GM18502 (cell line): ENCODE measurements around the gene ANKRD2.
A peak's percentile ranks its signal among the peaks of the same experiment; 100 is the strongest.
"Not testable (repeated sequence)": the region's sequence is repeated elsewhere in the genome, so short reads cannot be mapped to it uniquely, and the experiment has no call there.

Experiments used
- ATAC-seq: cut with Tn5 transposase; IDR thresholded peaks from one replicate; pipeline ENCODE4 v1.9.1; 2021; ENCODE audit warnings: mild to moderate bottlenecking; ENCODE audit not compliant: unreplicated experiment, poor library complexity

ANKRD2 gene, protein sequence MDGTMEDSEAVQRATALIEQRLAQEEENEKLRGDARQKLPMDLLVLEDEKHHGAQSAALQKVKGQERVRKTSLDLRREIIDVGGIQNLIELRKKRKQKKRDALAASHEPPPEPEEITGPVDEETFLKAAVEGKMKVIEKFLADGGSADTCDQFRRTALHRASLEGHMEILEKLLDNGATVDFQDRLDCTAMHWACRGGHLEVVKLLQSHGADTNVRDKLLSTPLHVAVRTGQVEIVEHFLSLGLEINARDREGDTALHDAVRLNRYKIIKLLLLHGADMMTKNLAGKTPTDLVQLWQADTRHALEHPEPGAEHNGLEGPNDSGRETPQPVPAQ

GRCh38 chr10:97572214-97572989 is at the start of gene ANKRD2:
ANKRD2 (plus strand) TSS chr10:97572779; CDS start chr10:97572789, 10 bp downstream.
- peak; percentile 68 for ATAC-seq

DNA sequence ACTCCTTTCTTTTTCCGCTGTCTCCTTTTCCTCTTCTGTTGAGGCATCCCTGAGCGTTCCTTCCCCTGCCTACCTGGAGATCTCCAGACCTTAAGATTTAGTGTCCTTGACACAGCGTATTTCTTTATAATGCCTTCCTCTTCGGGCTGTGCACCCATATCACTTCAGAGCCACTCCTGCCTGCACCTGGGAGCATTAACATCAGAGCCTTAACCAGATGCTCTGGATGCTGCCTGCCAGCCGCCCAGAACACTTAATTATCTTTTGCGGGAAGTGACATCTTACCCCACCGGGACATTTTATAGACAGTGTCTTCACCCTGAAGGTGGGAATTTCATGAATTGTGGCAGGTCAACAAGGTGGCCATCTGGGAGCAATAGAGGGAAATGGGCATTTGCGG is 49.6 kb upstream of the ANKRD2 start:
- ATAC-seq: no peak

DNA sequence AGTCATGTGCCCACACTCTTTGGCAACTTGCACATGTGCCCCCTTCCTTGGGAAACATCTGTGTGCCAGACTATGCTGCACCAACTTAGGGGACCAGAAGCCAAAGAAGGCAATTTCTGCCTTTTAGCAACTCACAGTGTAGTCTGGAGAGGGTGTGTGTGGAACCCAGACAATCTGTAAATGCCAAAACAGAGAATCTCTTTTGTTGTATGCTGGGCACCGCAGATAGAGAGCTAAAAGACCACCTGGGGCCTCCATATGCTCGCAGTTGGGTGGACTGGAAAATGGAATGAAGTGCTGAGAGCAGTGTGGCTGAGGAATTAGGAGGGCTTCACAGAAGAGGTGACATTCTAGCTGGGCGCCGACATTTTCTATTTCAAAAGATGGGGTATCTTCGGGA is 47.5 kb upstream of the ANKRD2 start:
- no peak for ATAC-seq

DNA sequence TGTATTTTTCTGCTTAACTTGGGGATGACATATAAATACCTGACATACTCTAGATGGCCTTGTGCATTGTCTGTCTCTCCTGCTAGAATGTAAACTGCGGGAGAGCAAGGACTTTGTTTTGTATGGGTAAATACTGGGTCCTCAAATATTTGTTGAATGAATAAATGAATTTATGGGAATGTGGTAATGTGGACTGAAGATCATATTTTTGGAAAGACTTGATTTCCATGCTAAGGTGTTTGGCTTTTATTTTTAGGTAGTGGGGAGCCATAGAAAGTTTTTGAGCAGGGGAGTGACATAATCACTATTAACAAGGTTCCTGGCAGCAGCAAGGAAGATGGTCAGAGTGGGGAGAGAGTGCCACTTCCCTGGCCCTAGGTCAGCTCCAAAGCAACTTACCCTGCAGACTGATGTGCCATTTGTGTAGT is 46.9 kb upstream of the ANKRD2 start:
- no peak for ATAC-seq

- ATAC-seq: not testable (repeated sequence)
Observed at GRCh38 chr10:97528876-97529275, 43.7 kb upstream of the ANKRD2 start.

DNA sequence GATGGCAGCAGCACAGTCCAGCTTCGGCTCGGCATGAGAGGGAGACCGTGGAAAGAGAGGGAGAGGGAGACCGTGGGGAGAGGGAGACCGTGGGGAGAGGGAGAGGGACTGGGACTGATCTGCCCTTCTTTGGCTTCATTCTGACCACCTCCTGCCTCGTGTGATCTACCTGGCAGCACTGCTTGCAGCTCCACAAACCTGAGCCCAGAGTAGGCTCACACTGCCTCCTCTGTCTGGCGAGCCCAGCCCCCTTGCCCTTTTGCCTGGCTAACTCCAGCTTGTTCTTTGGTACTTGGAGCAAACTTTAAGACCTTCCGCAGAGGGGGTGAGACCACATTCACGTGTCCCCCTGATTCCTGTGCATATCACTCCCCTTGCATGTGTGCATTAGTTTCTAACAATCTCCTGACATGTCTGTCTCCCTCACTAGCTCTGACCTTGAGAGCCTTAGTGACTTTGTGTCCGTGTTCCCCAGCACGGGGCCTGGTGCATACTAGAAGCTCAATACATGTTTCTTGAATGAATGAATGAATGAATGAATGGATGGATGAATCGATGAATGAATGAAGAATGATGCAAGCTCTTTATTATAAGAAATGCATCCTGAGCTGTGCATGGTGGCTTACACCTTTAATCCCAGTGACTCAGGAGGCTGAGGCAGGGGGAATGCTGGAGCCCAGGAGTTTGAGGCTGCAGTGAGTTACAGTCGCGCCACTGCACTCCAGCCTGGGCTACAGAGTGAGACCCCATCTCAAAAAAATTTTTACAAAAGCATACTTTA is 42.7 kb upstream of the ANKRD2 start:
- ATAC-seq: no peak

DNA sequence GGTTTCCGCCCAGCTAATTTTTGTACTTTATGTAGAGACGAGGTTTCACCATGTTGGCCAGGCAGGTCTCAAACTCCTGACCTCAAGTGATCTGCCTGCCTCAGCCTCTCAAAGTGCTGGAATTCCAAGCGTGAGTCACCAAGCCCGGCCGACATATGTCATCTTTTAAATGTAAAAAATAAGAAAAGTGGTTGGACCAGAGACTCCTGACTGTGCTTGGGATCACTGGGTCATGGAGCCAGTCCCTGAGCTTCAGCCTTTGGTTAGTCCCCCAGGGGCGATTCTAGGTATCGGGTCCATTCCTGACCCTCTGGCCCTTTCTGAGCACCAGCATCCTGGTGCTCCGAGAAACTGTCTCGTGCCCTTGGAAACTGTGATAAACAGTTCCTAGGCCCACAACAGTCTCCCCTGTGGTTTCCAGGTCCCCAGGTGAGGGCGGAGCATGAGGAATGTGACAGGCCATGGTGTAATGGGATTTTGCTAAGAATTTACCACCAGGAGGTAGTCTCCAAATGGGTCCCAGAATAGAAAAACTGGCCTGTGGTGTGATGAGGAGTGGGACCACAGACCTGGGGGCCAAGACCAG is 41.1 kb upstream of the ANKRD2 start:
- ATAC-seq: no peak

DNA sequence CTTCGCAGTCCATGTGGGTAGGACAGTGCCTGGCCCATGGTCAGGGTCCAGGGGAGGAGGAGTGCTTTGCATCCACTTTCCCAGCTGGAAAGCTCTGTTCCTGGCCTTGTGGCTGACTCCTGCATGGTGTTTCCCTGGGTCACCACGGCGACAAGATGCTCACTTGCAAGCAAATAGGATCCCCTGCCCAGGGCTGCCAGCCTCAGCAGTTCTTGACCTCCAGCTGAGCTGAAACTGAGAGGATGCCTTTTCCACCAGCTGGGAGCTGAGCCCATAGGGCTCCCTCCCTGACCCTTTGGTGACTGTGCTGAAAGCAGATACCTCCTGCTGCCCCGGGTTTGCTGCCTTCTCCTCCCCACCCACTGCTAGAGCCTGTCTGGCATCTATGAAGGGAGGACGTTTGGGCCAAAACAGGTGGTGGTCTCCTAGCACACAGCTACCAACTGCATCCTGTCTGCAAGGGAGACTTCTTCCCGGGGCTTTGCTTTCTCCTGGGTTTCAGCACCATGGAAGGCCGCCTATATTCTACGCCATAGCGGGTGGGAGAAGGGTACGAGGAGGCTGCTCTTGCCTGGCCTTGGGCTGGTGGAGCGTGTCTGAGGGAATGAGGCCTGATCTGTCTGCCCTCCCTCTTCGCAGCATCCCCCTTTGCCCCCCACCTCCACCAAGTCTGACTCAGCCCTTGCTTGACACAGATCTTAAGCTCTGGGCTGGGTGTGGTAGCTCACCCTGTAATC is 39.5 kb upstream of the ANKRD2 start:
- ATAC-seq: no peak

DNA sequence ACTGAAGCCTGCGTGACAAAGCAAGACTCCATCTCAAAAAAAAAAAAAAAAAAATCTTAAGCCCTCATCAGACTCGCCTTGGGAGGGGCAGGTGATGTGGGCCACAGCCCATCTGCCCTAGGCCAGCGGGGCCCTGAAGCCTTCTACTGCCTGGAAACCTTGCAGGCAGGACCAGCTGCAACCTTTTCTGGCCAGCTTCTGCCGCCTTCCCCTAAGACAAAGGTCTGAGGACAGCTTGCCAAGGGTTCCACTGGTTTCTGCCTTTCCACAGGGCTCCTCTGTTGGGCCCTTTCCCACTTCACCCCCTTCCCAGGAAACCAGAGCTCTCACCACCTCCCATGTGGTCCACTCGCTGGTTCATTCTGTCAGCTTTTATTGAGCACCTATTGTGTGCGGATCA is 38.7 kb upstream of the ANKRD2 start:
- ATAC-seq: no peak

DNA sequence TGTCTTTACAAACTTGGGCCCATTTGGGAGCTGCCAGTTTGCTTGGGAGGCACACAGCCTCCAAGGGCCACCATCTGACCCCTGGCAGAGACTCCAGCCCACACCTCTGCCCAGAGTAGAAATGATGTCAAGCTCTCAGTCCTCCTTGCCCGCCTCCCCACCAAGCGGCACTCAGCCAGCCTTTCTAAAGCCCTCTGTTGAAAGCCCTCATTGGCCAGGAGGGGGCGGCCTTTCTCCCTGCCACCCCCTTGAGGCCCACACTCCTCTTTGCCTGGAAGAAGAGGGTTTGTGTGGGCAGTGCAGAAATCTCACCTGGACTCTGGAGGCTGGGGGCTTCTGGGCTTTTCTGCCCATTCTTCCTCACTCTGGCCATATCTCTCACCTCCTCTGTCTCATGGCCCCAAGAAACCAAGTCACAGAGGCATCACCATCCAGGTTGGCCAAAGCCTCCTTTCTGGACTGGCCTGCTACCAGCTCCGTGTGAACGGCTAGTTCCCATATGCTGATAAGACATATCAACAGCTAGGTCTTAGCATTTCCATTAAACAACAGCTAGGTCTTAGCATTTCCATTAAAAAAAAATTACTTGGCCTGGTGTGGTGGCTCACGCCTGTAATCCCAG is 37.7 kb upstream of the ANKRD2 start:
- no peak for ATAC-seq

DNA sequence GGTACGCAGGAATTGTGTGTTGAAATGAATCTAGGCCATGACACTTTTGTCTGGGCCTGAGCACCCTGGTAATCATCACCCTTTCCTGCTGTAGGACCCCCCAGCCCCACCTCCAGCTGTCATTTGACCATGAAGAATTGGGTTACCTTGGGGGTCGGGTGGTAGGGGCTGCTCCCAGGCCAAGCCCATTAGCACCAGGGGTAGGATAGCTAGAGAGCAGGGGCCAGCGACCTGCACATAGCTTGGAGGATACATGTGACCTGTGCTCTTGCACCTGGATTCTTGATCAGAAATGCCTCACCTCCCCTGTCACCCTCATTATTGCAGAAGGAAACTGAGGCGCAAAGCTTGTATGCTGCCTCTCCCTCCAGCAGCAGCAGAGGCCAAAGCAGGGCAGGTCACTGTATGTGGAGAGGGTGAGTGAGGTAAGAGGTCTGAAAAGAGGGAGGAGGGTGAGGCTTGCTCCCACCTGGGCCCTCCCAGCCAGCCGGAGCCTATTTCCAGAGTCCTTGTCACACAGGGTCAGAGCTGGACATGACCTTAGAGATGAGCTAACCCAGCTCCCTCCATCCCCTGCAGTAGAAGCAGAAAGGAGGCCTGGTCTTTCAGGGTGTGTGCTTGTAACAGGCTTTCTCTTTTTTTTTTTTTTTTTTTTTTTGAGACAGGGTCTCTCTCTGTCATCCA is 35.3 kb upstream of the ANKRD2 start:
- no peak for ATAC-seq

- no peak for ATAC-seq
Observed at GRCh38 chr10:97538411-97538810, 34.2 kb upstream of the ANKRD2 start.

GRCh38 chr10:97538839-97539238 is 33.7 kb upstream of the ANKRD2 start:
- ATAC-seq: no peak

- no peak for ATAC-seq
Observed at GRCh38 chr10:97539523-97540200, 32.9 kb upstream of the ANKRD2 start.

GRCh38 chr10:97540669-97541500 is 31.7 kb upstream of the ANKRD2 start:
- no peak for ATAC-seq

DNA sequence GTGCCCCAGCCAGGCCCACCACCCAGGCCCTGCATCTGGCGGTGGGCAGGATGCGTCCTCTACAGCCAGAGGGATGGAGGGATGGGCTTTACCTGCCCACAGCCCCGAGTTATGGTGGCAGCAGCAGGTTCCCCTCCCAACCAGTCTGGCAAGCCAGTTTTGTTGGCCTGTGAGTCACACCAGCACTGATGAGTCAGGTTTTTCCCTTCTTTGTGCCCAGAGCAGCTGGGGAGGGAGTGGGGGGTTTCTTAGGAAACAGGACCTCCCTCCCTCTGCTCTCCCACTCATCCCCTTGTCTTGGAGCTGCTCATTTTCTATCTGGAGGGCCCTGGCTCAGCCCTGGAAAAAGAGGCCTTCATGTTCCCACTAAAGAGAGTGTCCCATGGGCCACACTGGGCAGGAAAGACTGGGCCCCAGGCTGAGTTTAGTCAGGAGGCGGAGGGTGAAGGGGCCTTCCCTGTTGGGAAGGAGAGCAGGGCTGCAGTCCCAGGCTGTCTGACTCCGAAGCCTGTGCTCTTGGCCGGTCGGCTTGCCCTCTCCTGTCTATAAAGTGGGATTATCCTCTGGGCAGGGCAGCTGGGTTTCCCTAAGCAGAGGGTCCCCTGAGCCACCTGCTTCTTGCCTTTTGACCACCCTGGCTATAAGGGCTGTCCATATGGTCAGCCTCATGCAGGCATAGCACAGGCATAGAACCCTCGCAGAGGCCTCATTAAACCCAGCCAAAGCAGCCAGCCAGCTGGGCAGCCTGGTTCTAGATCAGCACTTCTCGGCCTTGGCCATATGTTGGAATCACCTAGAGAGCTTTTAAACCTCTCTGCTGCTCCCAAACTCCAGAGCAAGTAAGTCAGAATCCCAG is 30.2 kb upstream of the ANKRD2 start:
- ATAC-seq: no peak
